Osteoblast (primary cell): Measurements from ENCODE around the gene RPS6KA2. TPM values are rescaled to one million over a fixed set of nuclear protein-coding genes. Genes with fewer than 3 reads are reported as not detected.

ENCODE experiments used
- DNase-seq: peaks from one replicate; pipeline ENCODE4 v3.0.0; 2011; ENCODE audit warnings: low spot score, mixed read lengths; ENCODE audit not compliant: insufficient read length; ENCODE audit errors: missing footprints
- H2AFZ ChIP-seq: 2 replicates; pipeline ENCODE4 v1.6.0; 2011; ENCODE audit warnings: mild to moderate bottlenecking, low read length
- H3K27ac ChIP-seq: 2 replicates; pipeline ENCODE4 v1.5.1; 2011; ENCODE audit warnings: mild to moderate bottlenecking, low read depth, low read length, moderate library complexity
- H3K27me3 ChIP-seq: 2 replicates; pipeline ENCODE4 v1.6.0; 2012; ENCODE audit warnings: mild to moderate bottlenecking, control low read depth, inconsistent platforms, low read length, moderate library complexity; ENCODE audit not compliant: insufficient read depth
- H3K36me3 ChIP-seq: 2 replicates; pipeline ENCODE4 v1.5.1; 2011; ENCODE audit warnings: mild to moderate bottlenecking, low read length, control low read depth, moderate library complexity; ENCODE audit not compliant: insufficient read depth
- H3K4me1 ChIP-seq: 2 replicates; pipeline ENCODE4 v1.5.1; 2011; ENCODE audit warnings: mild to moderate bottlenecking, low read length, control low read depth, moderate library complexity; ENCODE audit not compliant: insufficient read depth
- H3K4me2 ChIP-seq: 2 replicates; pipeline ENCODE4 v1.6.0; 2011; ENCODE audit warnings: mild to moderate bottlenecking, low read length; ENCODE audit not compliant: insufficient read depth
- H3K4me3 ChIP-seq: fragments of 200-600 bp; sonication (generic); 3 replicates; pipeline ENCODE4 v1.5.1; 2012; ENCODE audit warnings: mild to moderate bottlenecking, low read length, inconsistent platforms; ENCODE audit not compliant: insufficient read depth
- H3K79me2 ChIP-seq: 2 replicates; pipeline ENCODE4 v1.6.0; 2012; ENCODE audit warnings: mild to moderate bottlenecking, low read length, control low read depth, inconsistent platforms; ENCODE audit not compliant: insufficient read depth
- H3K9me3 ChIP-seq: 2 replicates; pipeline ENCODE4 v1.5.1; 2011; ENCODE audit warnings: low read depth, low read length, control low read depth
- H4K20me1 ChIP-seq: 2 replicates; pipeline ENCODE4 v1.6.0; 2012; ENCODE audit warnings: mild to moderate bottlenecking, low read length, control low read depth; ENCODE audit not compliant: insufficient read depth
- total RNA-seq: library from RNA; depleted of rRNA; stranded (reverse); fragments of >200 nt; gene quantifications from 2 replicates; pipeline ENCODE4 v1.2.3, GENCODE V29; 2012
- TF ChIP-seq, protein P1 (sequence below): IDR thresholded peaks from 2 replicates; pipeline ENCODE4 v1.5.1; 2011; ENCODE audit warnings: mild to moderate bottlenecking, low read depth, low read length, moderate library complexity; ENCODE audit errors: extremely low read depth

The RPS6KA2 gene
- total RNA-seq, 1 donor, result 113 TPM

DNA sequence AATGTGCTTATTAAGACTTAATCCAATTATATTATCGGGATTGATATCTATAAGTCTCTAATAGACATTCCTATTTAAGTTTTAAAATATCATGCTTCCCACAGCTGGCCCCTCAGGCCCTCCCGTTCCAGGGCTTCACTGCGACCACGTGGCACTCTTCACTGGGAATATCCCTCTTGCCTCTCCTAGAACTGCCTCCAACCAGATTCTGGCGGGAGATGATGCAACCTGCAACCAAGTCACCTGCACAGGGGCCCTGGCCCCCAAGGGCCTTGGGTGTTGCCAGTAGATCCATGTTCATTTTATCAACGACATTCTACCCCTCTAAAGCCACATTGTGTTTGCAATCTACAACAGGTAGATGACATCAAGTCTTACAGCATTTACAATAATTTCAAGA lies 22.1 kb downstream of the RPS6KA2 start:
- H3K4me1 ChIP-seq, result peaks cover 12% of the 10 kb centered on the region
- no peak overlapping the region for H3K4me2 ChIP-seq
- no peak overlapping the region for H3K27ac ChIP-seq
- no peaks in the 10 kb centered on the region for H3K27me3 ChIP-seq
- H2AFZ ChIP-seq, result no peak overlapping the region
- no peak for DNase-seq
- H3K79me2 ChIP-seq, result peaks cover 85% of the 10 kb centered on the region
- no peaks in the 10 kb centered on the region for H4K20me1 ChIP-seq
- no peaks in the 10 kb centered on the region for H3K36me3 ChIP-seq
- H3K9me3 ChIP-seq, result no peaks in the 10 kb centered on the region
- no peak overlapping the region for H3K4me3 ChIP-seq
- TF ChIP-seq, protein P1, sequence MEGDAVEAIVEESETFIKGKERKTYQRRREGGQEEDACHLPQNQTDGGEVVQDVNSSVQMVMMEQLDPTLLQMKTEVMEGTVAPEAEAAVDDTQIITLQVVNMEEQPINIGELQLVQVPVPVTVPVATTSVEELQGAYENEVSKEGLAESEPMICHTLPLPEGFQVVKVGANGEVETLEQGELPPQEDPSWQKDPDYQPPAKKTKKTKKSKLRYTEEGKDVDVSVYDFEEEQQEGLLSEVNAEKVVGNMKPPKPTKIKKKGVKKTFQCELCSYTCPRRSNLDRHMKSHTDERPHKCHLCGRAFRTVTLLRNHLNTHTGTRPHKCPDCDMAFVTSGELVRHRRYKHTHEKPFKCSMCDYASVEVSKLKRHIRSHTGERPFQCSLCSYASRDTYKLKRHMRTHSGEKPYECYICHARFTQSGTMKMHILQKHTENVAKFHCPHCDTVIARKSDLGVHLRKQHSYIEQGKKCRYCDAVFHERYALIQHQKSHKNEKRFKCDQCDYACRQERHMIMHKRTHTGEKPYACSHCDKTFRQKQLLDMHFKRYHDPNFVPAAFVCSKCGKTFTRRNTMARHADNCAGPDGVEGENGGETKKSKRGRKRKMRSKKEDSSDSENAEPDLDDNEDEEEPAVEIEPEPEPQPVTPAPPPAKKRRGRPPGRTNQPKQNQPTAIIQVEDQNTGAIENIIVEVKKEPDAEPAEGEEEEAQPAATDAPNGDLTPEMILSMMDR, result no peak

DNA sequence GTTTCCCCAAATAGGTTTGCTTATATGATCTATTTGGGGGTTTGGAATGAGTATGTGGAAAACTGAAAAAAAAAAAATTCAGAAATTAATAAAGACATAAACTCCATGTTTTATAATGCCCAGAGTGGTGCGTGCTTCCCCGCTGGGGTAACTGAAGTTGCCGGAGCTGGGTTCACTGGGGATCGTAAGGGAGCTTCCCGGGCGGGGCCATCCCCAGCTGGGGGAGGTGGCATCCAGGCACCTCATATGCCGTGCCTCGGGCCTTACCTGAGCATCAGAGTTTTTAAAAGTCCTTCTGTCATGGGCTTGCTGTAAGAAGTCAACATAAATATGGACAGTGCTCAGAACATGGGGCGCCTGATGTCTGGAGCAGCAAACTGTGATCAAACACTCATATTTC lies 22.7 kb downstream of the RPS6KA2 start:
- Histone ChIP-seq H3K27me3 (no peaks in the 10 kb centered on the region), H3K4me2 (no peak overlapping the region), H2AFZ (no peak overlapping the region), H3K79me2 (peaks cover 88% of the 10 kb centered on the region), H3K9me3 (no peaks in the 10 kb centered on the region), H3K4me1 (peaks cover 18% of the 10 kb centered on the region), H3K4me3 (no peak overlapping the region), H4K20me1 (no peaks in the 10 kb centered on the region), H3K36me3 (no peaks in the 10 kb centered on the region), H3K27ac (no peak overlapping the region)
- TF ChIP-seq, protein P1, result no peak
- DNase-seq, result no peak

DNA sequence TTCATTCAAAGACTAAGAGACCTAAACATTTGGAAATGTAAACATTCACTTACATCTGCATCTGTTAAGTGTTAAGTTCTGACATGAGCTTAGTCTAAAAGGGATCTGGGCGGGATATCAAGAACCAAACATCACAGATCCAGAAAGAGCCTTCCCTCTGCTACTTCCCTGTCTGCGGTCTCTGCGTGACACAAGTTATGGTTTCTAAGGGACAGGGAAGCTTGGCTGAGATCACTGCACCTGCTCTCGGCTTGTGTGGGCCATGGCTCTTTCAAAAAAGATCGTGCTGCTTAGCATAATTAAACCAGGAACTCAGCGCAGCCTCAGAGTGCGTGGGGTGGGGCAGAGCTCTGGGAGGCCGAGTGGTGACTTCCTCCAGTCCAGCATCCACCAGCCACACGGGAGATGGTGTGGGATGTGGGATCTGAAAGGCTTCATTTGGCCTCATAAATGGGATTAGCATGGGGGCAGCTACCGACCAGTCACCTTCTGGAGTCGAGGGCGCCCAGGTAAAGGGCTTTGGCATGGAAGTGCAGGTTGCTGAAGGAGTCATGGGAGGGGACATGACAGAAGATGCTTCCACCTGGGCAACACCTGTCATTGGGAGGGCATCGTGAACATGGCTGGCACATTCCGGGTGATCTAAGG lies 23.9 kb downstream of the RPS6KA2 start:
- H3K79me2 ChIP-seq, result peaks cover 86% of the 10 kb centered on the region
- DNase-seq, result no peak
- H3K27ac ChIP-seq, result no peak overlapping the region

DNA sequence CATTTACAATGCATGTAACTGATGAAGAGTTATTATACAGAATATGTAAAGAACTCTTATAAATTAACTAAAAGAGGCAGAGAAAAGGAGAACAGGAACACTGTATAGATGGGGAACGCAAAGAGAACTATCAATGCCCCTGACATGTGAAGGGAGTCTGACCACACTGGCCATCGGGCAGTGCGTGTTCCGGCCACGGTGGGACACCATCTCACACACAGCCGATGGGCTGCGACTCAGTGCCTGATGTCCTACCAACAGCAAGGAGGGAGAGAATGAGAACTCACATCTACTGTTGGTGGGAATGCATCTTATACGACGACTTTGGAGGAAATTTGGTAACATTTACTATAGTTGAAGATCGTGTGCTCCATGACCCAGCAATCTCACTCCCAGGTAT lies 25.1 kb downstream of the RPS6KA2 start:
- no peak overlapping the region for H3K4me3 ChIP-seq
- peaks cover 41% of the 10 kb centered on the region for H3K4me1 ChIP-seq
- H3K79me2 ChIP-seq, result peaks cover 79% of the 10 kb centered on the region
- no peaks in the 10 kb centered on the region for H3K27me3 ChIP-seq
- no peaks in the 10 kb centered on the region for H4K20me1 ChIP-seq
- DNase-seq, result no peak
- no peak overlapping the region for H3K4me2 ChIP-seq
- H2AFZ ChIP-seq, result no peak overlapping the region
- no peaks in the 10 kb centered on the region for H3K36me3 ChIP-seq
- TF ChIP-seq, protein P1, result no peak
- H3K9me3 ChIP-seq, result no peaks in the 10 kb centered on the region
- H3K27ac ChIP-seq, result no peak overlapping the region

More for the DNA sequence above, 23.9 kb downstream of the RPS6KA2 start:
- H3K4me2 ChIP-seq, result no peak overlapping the region
- no peaks in the 10 kb centered on the region for H3K36me3 ChIP-seq
- H3K9me3 ChIP-seq, result no peaks in the 10 kb centered on the region
- TF ChIP-seq, protein P1, result no peak
- no peak overlapping the region for H3K4me3 ChIP-seq
- no peaks in the 10 kb centered on the region for H4K20me1 ChIP-seq
- no peak overlapping the region for H2AFZ ChIP-seq
- H3K27me3 ChIP-seq, result no peaks in the 10 kb centered on the region
- H3K4me1 ChIP-seq, result peaks cover 29% of the 10 kb centered on the region
